Activated gamma-delta T cell (primary cell): ENCODE data around the gene P2RY4.
"Not testable (repeated sequence)": the region's sequence is repeated elsewhere in the genome, so short reads cannot be mapped to it uniquely, and the experiment has no call there.

ENCODE experiments used
- DNase-seq: peaks from one replicate; lab custom pipeline; 2025; lab: John Stamatoyannopoulos, UW

The P2RY4 gene

DNA sequence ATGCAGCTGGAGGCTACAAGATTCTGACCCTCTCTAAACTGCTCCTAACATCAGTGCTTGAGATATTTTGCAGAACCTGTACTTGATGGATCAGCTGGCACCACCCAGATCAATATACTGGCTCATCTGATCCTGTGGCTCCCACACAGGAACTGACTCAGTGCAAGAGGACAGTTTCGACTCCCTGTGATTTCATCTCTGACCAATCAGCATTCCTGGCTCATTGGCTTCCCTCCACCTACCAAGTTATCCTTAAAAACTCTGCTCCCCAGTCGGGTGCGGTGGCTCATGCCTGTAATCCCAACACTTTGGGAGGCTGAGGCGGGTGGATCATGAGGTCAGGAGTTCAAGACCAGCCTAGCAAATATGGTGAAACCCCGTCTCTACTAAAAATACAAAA lies 16.4 kb downstream of the P2RY4 start:
- DNase-seq, result not testable (repeated sequence)

GRCh38 chrX:70241501-70241900 lies 18.5 kb downstream of the P2RY4 start:
- DNase-seq, result no peak

- DNase-seq, result no peak
Measured at GRCh38 chrX:70240751-70241150, 19.3 kb downstream of the P2RY4 start.

- DNase-seq, result no peak
Measured at GRCh38 chrX:70234355-70234754, 25.6 kb downstream of the P2RY4 start, which contains the start of gene AWAT1. AWAT1 (plus strand) TSS chrX:70234655; CDS start chrX:70234696, 41 bp downstream.

- no peak for DNase-seq
Measured at GRCh38 chrX:70231666-70232065, 28.3 kb downstream of the P2RY4 start.

DNA sequence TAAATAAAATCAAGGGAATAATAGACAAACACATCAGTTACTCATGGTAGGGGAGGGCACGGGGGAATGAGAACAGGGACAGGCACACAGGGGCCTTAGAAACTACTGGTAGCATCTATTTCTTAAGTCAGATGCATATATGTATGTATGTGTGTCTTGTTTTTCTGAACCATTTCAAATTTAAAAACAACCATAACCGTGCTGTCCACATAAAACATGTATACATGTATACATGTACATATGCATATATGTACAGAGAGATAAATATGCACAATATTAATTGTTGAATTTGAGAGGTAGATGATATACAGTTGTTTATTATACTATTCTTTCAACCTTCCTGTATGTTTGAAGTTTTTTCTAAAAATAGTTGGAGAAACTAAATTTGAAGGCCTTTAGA lies 33.3 kb downstream of the P2RY4 start:
- no peak for DNase-seq

DNA sequence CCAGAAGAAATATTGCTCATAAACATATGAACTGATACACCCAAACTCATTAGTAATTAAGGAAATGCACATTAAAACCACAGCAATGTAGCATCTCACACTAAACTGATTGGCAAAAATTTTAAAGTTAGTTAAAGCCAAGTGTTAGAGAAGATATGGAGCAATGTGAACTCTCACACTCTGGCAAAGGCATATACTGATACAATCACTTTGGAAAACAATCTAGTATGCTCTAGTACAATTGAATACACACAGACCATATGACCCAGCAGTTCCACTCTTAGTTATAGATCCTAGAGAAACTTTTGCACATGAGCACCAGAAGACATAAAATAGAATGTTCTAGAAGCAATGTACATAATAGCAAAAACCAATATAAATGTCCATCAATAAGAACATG lies 34.0 kb downstream of the P2RY4 start:
- DNase-seq, result no peak

DNA sequence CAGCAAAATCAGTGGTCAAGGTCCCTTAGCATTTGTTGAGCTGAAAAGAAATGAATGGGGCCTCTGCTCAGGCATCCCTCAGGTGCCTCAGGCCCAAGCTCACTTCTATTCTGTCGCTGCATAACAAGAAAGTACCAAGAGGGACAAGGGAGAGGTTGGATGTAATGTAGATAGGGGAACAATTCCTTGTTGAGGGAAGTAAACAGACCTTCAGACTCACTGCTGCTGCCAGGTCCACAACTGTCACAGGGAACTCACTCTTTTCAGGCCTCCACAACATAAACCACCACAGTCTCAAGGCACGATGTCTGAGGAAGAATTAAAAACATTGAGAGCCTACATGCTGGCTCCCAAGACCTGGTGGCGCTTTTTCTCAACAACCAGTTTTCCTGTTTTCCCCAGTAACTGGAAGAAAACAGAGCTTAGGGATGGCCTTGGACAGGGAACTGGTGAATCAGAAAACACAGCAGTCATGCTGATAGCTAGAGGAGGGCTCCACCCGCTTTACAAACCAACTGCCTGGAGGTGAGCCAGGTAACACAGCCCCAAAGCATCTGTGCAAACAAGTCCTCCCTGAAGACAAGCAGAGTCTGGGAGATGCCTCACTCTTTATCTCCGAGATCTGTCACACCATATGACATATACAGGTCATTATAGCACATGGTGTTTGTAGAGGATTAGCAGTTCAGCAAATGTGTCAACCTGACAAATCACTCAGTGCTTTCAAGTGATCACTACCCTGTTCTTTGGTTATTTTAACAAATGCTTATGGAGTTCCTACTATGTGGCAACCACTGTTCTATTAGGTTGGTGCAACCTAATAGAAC lies 39.9 kb downstream of the P2RY4 start:
- no peak for DNase-seq

GRCh38 chrX:70209570-70209969 lies 50.4 kb downstream of the P2RY4 start:
- not testable (repeated sequence) for DNase-seq

GRCh38 chrX:70208479-70208878 lies 51.5 kb downstream of the P2RY4 start:
- DNase-seq, result no peak
